Skeletal muscle cell (primary cell): ENCODE results near the gene AMER2.

ENCODE experiments used
- DNase-seq: peaks from one replicate; pipeline ENCODE4 v3.0.0-alpha.2; 2010; ENCODE audit warnings: low read depth
- H3K4me3 ChIP-seq: 2 replicates; pipeline ENCODE4 v1.5.1; 2011; ENCODE audit warnings: low read depth, mild to moderate bottlenecking, control low read depth, low read length, moderate library complexity

The AMER2 gene

GRCh38 chr13:25114220-25114619 lies 57.9 kb downstream of the AMER2 start:
- peak; percentile 26 for DNase-seq
- no peak overlapping the region for H3K4me3 ChIP-seq

GRCh38 chr13:25112695-25113255 lies 59.3 kb downstream of the AMER2 start:
- H3K4me3 ChIP-seq: no peak overlapping the region
- no peak for DNase-seq
